ENCODE results near the gene LIM2.

Gene LIM2

GRCh38 chr19:51421229-51422052, 33.7 kb upstream of the LIM2 start:
- TF ChIP-seq ZBTB7A (IDR thresholded peaks at IDR 0.05; ENCODE audit: low read depth) = no peak
- TF ChIP-seq TEAD4 (IDR thresholded peaks at IDR 0.05) = no peak
- TF ChIP-seq EP300 (IDR thresholded peaks at IDR 0.05; ENCODE audit: borderline replicate concordance) = no peak
- TF ChIP-seq NFIC (IDR thresholded peaks at IDR 0.05) = no peak
- TF ChIP-seq TCF12 (IDR thresholded peaks at IDR 0.05; ENCODE audit: low read depth) = no peak
- TF ChIP-seq RAD21 (IDR thresholded peaks at IDR 0.05; ENCODE audit: low read depth) = no peak
- no peak for TF ChIP-seq CEBPB (IDR thresholded peaks at IDR 0.05)
- no peak for TF ChIP-seq FOXM1 (IDR thresholded peaks at IDR 0.05; ENCODE audit: borderline replicate concordance, low read depth)
- TF ChIP-seq EGR1 (IDR thresholded peaks at IDR 0.05) = no peak
- TF ChIP-seq, protein P1, sequence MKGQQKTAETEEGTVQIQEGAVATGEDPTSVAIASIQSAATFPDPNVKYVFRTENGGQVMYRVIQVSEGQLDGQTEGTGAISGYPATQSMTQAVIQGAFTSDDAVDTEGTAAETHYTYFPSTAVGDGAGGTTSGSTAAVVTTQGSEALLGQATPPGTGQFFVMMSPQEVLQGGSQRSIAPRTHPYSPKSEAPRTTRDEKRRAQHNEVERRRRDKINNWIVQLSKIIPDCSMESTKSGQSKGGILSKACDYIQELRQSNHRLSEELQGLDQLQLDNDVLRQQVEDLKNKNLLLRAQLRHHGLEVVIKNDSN (IDR thresholded peaks at IDR 0.05) = no peak
- TF ChIP-seq, protein P2, sequence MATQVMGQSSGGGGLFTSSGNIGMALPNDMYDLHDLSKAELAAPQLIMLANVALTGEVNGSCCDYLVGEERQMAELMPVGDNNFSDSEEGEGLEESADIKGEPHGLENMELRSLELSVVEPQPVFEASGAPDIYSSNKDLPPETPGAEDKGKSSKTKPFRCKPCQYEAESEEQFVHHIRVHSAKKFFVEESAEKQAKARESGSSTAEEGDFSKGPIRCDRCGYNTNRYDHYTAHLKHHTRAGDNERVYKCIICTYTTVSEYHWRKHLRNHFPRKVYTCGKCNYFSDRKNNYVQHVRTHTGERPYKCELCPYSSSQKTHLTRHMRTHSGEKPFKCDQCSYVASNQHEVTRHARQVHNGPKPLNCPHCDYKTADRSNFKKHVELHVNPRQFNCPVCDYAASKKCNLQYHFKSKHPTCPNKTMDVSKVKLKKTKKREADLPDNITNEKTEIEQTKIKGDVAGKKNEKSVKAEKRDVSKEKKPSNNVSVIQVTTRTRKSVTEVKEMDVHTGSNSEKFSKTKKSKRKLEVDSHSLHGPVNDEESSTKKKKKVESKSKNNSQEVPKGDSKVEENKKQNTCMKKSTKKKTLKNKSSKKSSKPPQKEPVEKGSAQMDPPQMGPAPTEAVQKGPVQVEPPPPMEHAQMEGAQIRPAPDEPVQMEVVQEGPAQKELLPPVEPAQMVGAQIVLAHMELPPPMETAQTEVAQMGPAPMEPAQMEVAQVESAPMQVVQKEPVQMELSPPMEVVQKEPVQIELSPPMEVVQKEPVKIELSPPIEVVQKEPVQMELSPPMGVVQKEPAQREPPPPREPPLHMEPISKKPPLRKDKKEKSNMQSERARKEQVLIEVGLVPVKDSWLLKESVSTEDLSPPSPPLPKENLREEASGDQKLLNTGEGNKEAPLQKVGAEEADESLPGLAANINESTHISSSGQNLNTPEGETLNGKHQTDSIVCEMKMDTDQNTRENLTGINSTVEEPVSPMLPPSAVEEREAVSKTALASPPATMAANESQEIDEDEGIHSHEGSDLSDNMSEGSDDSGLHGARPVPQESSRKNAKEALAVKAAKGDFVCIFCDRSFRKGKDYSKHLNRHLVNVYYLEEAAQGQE (IDR thresholded peaks at IDR 0.05; ENCODE audit: low read depth) = no peak
- no peak for TF ChIP-seq TAF1 (IDR thresholded peaks at IDR 0.05; ENCODE audit: low read depth)
- TF ChIP-seq YY1 (IDR thresholded peaks at IDR 0.05; ENCODE audit: low read depth) = no peak
- TF ChIP-seq, protein P3, sequence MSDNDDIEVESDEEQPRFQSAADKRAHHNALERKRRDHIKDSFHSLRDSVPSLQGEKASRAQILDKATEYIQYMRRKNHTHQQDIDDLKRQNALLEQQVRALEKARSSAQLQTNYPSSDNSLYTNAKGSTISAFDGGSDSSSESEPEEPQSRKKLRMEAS (IDR thresholded peaks at IDR 0.05) = no peak
- no peak for TF ChIP-seq CREB1 (IDR thresholded peaks at IDR 0.05; ENCODE audit: low read depth)

DNA sequence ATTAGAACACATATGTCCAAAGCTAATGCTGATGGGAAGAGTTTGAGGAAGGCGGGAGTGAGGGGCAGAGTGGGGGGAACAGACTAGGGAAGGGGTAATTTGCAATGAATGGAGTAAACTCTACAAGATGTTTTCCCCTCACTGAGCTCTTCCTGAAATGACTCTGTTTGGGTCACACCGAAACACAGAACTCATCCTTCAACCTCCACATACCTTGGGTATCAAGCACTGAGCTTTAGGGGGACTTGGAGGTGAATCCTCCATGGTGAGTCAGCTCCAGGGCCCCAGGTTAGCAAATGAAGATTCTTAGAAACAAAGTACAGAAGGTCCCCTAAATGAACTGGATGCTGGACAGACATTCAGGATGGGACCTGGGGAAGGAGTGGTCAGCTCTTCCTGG, 30.9 kb upstream of the LIM2 start:
- TF ChIP-seq TCF12 (IDR thresholded peaks at IDR 0.05; ENCODE audit: low read depth) = no peak
- no peak for TF ChIP-seq RAD21 (IDR thresholded peaks at IDR 0.05; ENCODE audit: low read depth)
- no peak for TF ChIP-seq CREB1 (IDR thresholded peaks at IDR 0.05; ENCODE audit: low read depth)
- no peak for TF ChIP-seq FOXM1 (IDR thresholded peaks at IDR 0.05; ENCODE audit: borderline replicate concordance, low read depth)
- TF ChIP-seq, protein P2 (IDR thresholded peaks at IDR 0.05; ENCODE audit: low read depth) = no peak
- TF ChIP-seq, protein P1 (IDR thresholded peaks at IDR 0.05) = no peak
- TF ChIP-seq, protein P3 (IDR thresholded peaks at IDR 0.05) = no peak

DNA sequence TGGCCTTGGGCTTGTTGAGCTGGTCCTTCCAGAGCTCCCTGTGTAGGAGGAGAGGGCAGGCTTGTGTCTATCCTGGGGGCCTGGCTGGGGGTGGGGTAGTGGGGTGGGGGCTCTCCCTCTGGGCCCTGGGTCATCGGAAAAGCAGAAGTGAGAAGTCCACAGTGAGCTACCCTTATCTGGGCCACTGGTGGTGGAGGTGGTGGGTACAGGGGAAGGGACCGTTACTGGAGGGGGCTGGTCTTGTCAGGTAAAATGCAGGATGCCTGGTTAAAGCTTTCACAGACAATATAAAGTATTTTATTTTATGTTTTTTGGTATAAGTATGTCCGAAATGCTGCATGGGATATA, 30.0 kb upstream of the LIM2 start:
- TF ChIP-seq ZBTB7A (IDR thresholded peaks at IDR 0.05; ENCODE audit: low read depth) (no peak), FOXM1 (IDR thresholded peaks at IDR 0.05; ENCODE audit: borderline replicate concordance, low read depth) (no peak), EP300 (IDR thresholded peaks at IDR 0.05; ENCODE audit: borderline replicate concordance) (no peak), CREB1 (IDR thresholded peaks at IDR 0.05; ENCODE audit: low read depth) (no peak), TCF12 (IDR thresholded peaks at IDR 0.05; ENCODE audit: low read depth) (no peak), RAD21 (IDR thresholded peaks at IDR 0.05; ENCODE audit: low read depth) (no peak), NFIC (IDR thresholded peaks at IDR 0.05) (no peak), EGR1 (IDR thresholded peaks at IDR 0.05) (no peak), CEBPB (IDR thresholded peaks at IDR 0.05) (no peak), TAF1 (IDR thresholded peaks at IDR 0.05; ENCODE audit: low read depth) (no peak), YY1 (IDR thresholded peaks at IDR 0.05; ENCODE audit: low read depth) (no peak), TEAD4 (IDR thresholded peaks at IDR 0.05) (no peak)
- TF ChIP-seq, protein P2 (IDR thresholded peaks at IDR 0.05; ENCODE audit: low read depth) = no peak
- TF ChIP-seq, protein P1 (IDR thresholded peaks at IDR 0.05) = no peak
- TF ChIP-seq, protein P3 (IDR thresholded peaks at IDR 0.05) = no peak
